Measurements from ENCODE around the gene RAB37.

The RAB37 gene, protein sequence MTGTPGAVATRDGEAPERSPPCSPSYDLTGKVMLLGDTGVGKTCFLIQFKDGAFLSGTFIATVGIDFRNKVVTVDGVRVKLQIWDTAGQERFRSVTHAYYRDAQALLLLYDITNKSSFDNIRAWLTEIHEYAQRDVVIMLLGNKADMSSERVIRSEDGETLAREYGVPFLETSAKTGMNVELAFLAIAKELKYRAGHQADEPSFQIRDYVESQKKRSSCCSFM
- total RNA-seq, result 0.15 to 5.7 (median 1.1) reads per million in 18 experiments

DNA sequence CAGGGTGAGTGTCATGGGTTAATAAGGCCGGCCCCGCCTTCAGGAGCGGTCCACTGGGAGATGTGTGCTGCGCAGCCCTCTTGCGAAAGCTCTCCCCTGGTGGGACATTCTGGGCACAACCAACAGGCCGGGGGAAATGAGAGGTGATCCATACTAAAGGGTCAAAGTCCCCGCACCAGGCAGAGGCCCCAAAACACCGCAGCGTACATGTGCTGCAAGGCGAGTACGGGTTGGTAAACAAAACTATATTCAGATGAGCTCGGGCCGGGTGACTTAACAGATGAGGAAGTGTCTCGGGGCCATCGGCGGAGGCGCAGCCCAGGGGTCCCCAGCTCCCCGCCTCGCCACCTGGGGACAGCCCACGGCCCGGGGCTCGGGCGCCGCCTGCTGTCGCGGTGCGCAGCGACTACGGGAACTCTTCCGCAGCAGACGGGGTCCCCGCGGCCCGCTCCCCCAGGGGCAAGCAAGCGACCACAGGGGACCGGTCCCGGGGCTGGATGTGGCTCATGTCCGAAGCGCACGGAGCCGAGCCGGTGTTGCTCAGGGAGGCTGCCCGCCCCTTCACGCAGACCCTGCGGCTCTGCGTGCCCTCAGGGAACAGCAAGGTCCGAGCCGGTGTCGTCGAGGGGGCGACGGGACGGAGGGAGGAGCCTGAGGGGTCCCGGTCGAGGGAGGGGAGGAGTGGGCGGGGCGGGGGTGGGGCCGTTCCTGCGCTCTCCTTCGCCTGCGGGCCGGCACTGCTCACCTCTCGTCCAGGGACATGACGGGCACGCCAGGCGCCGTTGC lies at the start of gene RAB37:
Gene RAB37 (plus strand): TSS at position 744 of the 786 bp plus-strand sequence. CDS start 17 bp downstream, at position 761.
- peak; percentile 62 to 64 for DNase-seq

DNA sequence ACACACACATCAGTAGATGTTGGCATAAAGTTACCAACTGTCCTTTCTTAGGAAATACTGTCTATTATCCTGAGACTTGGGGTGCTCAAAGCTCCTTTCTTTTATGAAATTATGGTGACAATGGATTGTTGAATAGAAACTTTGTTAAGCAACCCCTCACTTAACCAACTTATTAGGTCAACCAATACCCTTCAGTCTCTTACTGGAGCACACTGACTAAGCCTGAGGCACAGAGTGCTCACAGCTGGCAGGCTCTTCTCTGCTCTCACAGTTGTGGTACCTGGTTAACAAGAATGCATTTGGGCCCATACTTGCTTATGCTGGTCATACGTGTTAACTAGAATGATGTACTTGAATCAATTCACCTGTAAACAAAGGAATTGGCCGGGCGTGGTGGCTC lies 49.2 kb upstream of the RAB37 start:
- DNase-seq, result no peak

- DNase-seq, result peak; percentile 97 to 98
Observed at GRCh38 chr17:74690409-74690825, 46.6 kb upstream of the RAB37 start.

GRCh38 chr17:74691151-74691550 lies 45.9 kb upstream of the RAB37 start:
- DNase-seq, result no peak

GRCh38 chr17:74694081-74694480 lies 43.0 kb upstream of the RAB37 start:
- DNase-seq, result no peak

GRCh38 chr17:74695629-74696028 lies 41.4 kb upstream of the RAB37 start:
- no peak for DNase-seq

- peak; percentile 39 to 78 for DNase-seq
Observed at GRCh38 chr17:74697515-74697914, 39.5 kb upstream of the RAB37 start.

DNA sequence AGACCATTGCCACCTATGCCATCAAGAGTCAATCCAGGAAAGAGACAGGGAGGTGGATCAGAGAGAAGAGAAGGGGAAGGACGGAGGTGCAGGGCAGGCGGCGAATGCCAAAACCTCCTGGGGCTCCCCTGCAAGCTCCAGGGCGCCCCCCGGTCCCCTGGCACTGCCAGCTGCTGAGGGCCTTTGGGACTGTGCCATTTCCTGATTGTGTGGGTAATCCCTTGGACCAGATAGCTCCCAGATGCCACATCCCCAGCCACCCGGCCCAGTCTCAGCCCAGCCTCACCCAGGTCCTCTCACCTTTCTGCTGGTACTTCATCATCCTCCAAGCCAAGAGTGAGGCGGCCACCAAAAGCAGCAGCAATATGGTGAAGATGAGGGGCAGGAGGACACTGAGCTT lies 39.0 kb upstream of the RAB37 start:
- no peak for DNase-seq

DNA sequence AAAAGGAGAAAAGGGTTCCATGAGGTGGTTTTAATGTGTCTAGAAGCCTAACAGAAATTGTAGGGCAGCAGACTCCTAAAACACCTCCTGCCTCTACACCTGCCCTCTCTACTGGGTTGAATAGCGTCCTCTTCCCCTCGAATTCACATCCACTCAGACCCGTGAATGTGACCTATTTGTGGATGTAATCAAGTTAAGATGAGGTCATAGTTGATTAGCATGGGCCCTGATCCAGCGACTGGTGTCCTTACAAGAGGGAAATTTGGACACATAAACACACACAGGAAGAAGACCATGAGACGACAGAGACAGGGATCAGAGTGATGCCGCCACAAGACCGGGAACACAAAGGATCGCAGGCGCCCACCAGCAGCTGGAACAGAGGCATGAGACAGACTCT lies 37.8 kb upstream of the RAB37 start:
- no peak for DNase-seq

DNA sequence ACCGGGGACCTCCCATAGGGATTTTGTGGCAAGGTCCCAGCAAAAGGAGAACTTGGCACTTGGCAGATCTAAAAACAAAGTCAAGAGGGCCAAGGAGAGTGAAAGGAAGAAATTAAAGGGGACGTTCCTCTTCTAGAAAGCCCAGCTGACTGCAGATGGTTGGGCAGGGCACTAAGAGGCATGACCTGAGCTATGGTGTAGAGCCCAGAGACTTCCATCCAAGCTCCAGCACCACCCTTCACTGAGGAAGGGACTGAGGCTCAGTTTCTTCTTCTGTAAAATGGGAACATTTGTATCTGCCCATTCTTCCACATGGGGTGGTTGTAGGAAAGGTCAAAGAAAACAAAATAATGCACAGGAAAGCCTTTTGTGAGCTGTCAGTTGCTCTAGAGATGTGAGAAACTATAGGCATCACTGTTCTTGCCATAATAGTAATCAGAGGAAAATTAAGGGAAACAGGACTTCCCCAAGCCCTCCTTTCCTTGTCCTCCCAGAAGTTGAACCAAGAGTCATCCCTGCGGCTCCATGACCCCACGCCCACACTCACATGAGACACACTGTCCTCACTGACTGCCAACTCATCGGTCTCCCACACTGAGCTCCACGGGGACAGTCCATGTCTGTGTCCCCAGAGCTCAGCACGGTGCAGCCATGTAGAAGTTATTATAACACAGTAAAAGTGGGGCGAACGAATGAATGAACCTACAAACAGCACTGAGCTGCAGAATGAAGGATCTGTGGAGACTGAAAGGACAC lies 34.8 kb upstream of the RAB37 start:
- DNase-seq, result peak; percentile 90 to 97

DNA sequence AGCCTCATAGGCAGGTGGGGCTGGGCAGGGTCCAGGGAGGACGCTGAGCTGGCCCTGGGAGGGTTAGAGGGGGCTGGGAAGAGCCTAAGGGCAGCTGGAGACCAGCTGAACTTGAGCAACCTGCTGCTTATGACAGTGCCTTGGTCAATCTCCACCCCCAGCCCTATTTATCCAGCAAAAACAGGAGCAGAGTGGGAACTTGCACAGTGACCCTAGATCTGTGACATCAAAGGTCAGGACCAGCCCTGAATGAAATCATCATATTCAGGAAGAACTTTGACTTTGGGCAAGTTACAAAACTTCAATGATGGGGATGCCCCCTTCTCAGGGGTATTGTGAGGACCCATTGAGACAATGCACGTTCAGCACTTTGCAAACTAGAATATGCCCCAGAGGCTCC lies 33.7 kb upstream of the RAB37 start:
- peak; percentile 66 to 81 for DNase-seq

GRCh38 chr17:74704544-74704943 lies 32.5 kb upstream of the RAB37 start:
- no peak for DNase-seq

DNA sequence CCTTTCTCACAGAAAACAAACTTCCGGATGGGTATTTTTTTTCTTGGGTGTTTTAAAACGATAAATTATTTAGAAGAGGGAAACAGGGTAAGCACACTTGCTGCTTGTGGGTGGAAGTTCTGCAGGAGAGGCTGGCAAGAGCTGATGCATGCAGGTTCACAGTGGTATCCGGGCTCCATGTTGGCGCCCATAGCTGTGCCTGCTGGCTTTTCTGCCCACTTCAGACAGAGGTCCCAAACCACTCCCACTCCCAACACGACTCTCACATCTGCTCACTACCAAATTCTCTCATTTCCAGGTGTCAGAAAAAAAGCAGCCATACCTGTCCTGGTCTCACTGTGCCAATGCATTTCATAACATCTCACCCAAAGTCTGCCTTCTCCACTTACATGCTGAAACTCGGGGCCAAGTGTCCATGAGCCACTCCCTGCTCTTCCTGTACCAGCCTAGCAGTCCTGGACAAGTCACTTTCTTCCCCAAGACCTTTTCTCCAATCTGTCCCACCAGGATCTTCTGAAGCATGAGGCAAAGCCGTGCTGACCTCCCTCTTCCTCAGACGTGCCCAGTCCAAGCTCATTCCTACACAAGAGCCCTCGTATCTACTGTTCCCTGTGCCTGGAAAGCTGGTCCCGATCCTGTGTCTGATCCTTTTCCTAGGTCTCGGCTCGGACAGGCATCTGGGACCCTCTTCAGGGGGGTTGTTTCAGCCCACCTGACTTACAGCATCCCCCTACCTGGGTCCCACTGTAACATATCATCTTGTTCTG lies 25.8 kb upstream of the RAB37 start:
- DNase-seq, result peak in 1 of 2 donors; percentile 26

GRCh38 chr17:74712301-74712700 lies 24.8 kb upstream of the RAB37 start:
- peak in 1 of 2 donors; percentile 6 for DNase-seq

GRCh38 chr17:74712756-74713155 lies 24.3 kb upstream of the RAB37 start, which contains the start of gene CD300LF:
Gene CD300LF, minus strand, starts transcription at chr17:74712923. Its CDS starts 57 bp downstream, at chr17:74712866.
- DNase-seq, result peak; percentile 89 to 91

GRCh38 chr17:74713171-74713755 lies 23.8 kb upstream of the RAB37 start:
- peak; percentile 90 to 91 for DNase-seq

- DNase-seq, result no peak
Observed at GRCh38 chr17:74715144-74715543, 21.9 kb upstream of the RAB37 start.

- DNase-seq, result no peak
Observed at GRCh38 chr17:74720506-74720905, 16.6 kb upstream of the RAB37 start.

- no peak for DNase-seq
Observed at GRCh38 chr17:74722782-74723181, 14.3 kb upstream of the RAB37 start.

DNA sequence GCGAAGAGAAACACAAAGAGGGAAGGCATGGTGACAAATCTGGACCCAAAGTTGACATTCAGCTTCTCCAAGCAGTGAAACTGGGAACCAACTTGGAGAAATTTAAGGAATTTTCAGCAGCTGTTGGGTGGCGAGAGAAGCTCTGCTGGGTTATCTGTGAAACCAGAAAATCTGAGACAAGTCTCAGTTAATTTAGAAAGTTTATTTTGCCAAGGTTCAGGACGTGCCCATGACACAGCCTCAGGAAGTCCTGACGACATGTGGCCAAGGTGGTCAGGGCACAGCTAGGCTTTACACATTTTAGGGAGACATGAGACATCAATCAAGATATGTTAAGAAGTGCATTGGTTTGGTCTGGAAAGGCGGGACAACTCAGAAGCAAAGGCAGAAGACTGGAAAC lies 13.2 kb upstream of the RAB37 start:
- no peak for DNase-seq

DNA sequence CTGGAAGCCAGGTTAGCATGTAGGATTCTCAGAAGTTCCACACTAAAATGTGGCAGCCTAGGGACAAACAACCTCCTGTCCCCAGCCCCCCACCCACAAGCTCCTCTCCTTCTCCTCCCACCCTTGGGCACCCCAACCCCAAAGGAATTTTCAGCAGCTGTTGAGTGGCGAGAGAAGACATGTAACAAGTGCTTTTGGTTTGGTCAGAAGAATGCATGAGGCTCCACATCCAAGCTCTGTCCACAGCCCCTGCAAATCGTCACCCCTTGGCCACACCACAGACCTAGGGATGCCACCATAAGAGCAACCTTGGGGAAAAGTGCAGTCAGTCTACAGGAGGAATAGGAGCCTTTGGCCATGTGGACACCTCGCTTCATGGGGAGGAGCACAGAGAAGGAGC lies 11.9 kb upstream of the RAB37 start:
- no peak for DNase-seq
